Activated T-cell treated with anti-CD3 and anti-CD28 coated beads, Interleukin-2, amount 50 U/mL, for 48 hours (primary cell): ENCODE results near the gene ST6GAL1.
A peak's percentile ranks its signal among the peaks of the same experiment; 100 is the strongest.
"Not testable (repeated sequence)": the region's sequence is repeated elsewhere in the genome, so short reads cannot be mapped to it uniquely, and the experiment has no call there.

Experiments
- DNase-seq, 2 experiments: peaks; one replicate each; pipeline ENCODE4 v3.0.0-alpha.2; 2020

Gene ST6GAL1

GRCh38 chr3:186946756-186947375 lies 16.5 kb downstream of the ST6GAL1 start:
- no peak for DNase-seq

DNA sequence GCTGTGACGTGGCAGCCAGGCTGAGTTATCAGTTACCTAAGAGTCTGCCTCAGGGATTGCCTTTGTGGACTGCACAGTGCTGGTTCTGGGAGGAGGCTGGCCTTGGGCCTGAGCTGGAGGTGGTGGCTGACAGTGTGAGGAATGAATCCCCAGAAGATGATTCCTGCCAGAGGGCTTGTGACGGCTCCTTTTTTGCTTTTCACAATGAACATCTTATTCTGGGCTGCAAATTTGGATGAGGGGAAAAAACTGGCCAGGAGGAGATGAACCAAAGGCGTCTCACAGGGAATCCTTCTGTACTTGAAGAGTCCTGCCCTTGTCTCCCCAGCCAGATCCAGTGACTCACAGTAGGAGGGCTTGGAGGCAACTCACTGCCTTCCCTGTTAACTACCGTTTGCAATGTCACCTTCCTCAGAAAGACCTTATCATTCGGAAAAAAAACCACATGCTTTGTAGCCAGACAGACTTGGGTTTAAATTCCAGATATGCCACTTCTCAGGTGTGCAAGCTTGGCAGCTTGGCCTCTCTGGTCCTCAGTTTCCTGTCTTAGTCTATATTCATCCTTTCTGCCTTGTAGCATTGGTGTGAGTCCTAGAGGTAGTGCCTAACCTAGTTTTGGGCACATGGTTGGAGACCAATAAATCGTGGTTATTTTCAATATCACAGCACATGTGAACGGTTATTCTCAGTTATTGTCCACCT lies 19.1 kb downstream of the ST6GAL1 start:
- DNase-seq, result no peak

- DNase-seq, result no peak
These were observed 20.2 kb downstream of the ST6GAL1 start for GRCh38 chr3:186950402-186951093.

GRCh38 chr3:186951640-186952552 lies 21.6 kb downstream of the ST6GAL1 start:
- no peak for DNase-seq

DNA sequence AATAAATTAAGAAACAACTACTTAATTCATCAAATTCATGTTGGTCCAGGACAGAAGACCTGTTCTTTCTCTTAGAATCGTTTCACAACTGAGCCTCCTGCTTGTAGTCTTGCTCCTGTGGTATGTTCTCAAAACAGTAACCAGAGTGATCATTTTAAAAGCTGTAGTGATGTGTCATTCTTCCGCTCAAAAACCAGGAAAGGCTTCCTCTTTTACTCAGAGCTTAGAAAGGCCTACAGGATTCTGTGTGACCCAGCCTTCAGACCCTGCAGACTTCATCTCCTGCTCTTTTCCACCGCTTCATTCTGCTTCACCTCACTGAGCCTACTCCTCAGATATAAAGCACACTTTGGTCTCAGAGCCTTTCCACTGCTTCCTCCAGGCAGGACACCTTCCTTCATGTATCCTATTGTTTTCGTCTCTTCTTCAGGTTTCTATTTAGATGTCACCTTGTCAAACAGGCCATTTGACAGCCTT lies 22.7 kb downstream of the ST6GAL1 start:
- DNase-seq, result peak; percentile 42 to 52

DNA sequence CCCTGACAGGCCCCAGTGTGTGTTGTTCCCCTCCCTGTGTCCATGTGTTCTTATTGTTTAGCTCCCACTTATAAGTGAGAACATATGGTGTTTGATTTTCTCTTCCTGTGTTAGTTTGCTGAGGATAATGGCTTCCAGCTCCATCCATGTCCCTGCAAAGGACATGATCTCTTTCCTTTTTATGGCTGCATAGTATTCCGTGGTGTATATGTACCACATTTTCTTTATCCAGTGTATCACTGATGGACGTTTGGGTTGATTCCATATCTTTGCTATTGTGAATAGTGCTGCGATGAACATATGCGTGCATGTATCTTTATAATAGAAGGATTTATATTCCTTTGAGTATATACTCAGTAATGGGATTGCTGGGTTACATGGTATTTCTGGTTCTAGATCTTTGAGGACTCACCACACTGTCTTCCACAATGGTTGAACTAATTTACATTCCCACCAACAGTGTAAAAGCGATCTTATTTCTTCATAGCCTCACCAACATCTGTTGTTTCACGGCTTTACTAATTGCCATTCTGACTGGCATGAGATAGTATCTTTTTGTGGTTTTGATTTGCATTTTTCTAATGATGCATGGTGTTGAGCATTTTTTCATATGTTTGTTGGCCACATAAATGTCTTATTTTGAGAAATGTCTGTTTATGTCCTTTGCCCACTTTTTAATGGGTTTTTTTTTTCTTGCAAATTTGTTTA lies 23.8 kb downstream of the ST6GAL1 start:
- not testable (repeated sequence) for DNase-seq

DNA sequence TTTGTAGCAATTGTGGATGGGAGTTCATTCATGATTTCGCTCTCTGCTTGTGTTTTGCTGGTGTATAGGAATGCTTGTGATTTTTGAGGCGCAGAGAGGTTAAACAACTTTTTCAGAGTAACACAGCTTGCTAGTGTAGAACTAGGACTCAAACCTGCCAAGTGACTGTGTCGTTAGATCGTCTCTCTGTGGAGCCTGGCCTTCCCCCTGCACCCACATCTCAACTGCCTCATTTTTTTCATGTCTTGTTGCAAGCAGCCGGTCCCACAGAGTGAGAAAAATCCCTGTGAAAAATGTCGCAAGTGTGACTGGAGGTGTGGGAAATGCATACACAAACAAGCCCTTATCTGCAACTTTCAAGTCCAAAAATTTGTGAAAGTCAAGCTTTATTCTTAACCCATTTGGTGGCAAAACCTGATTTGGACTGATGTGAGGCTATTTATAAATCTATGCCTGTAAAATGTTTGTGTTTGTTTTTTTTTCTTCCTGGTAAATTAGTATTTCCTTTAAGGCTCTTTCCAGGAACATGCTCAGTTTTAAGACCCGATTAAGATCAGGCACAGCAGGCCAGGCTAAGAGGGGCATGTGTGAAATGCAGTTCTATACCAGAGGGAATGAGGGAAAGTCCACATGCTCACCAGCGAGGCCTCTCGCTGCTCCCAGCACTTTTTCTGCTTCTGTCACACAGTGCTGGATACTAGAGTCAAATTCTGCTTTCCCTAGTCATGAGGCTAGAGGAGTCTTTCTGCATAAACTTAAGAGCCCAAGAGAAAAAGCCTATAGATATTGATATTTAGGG lies 25.8 kb downstream of the ST6GAL1 start:
- no peak for DNase-seq

GRCh38 chr3:186959029-186959624 lies 28.8 kb downstream of the ST6GAL1 start:
- DNase-seq, result no peak

- DNase-seq, result no peak
These were observed 30.0 kb downstream of the ST6GAL1 start for GRCh38 chr3:186960347-186960746.

GRCh38 chr3:186962445-186962844 lies 32.1 kb downstream of the ST6GAL1 start:
- DNase-seq, result no peak

DNA sequence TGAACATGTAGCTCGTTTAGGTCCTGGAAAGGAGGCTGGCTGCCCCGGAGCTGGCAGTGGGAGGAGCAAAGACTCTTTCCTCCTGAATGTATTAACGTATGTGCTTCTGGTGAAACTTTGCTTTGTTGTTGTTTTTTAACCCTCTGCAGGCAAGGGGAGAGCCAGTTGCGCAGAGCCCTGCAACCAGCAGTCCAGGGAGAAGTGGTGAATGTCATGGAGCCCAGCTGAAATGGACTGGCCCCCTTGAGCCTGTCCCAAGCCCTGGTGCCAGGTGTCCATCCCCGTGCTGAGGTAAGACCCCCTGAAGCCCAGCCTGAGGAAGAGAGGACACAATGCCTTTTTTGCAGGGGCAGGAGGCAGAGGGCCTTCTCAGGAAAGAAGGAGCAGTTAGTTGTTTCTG lies 33.3 kb downstream of the ST6GAL1 start:
- no peak for DNase-seq

GRCh38 chr3:186964071-186964470 lies 33.7 kb downstream of the ST6GAL1 start:
- no peak for DNase-seq

- no peak for DNase-seq
These were observed 34.3 kb downstream of the ST6GAL1 start for GRCh38 chr3:186964616-186965015.

DNA sequence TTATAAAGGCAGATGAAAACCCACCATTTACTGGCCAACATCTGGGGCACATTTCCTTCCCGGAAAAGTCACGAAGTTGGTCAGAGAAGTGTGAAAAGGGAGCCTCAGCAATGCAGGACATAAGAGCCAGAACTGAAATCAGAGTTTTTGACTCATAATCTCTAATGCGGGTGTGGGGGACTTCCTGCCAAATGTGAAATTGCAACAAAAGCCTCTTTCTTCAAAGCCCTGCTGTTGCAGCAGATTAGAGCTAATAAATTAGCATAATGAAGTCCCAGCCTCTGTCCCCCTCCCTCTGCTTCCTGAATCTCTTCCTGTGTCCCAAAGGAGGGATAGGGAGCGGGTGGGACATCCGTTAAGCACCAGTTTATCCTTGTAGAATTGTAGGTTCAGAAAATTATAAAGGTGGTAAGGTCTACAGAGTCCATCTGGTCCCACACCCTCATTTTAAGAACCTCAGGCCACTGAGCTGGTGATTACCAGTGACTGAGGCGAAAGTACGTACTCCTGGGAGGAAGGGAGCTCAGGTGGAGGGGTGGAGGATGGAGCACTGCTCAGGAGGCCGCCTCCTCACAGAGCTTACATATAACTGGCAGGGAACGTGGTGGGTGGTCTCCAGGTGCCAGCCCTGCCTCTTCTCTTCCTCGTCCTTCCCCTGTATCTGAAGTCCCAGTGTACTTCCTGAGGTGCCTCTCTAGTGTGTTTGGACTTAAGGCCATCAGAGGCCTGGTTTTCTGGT lies 35.0 kb downstream of the ST6GAL1 start:
- DNase-seq, result no peak

DNA sequence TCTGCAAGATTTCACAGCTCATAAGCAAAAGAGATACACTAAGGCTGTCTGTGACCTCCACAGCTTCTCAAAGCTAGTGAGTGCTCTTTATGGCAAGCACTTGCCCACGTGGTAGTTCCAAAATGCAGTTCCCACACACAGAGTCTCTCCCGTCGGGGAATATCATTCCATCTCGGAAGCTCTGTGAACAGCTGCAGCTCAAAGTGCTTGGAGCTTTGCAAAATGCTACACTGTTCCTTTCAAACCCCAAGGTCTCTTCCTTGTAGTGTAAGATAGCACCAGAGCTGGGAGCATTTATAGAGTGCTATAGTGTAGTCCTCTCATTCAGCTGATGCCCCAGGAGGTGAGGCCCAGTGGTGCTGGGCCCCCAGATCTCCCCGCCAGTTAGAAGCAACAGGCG lies 36.1 kb downstream of the ST6GAL1 start:
- DNase-seq, result no peak

- DNase-seq, result not testable (repeated sequence)
These were observed 36.9 kb downstream of the ST6GAL1 start for GRCh38 chr3:186967236-186967635.

DNA sequence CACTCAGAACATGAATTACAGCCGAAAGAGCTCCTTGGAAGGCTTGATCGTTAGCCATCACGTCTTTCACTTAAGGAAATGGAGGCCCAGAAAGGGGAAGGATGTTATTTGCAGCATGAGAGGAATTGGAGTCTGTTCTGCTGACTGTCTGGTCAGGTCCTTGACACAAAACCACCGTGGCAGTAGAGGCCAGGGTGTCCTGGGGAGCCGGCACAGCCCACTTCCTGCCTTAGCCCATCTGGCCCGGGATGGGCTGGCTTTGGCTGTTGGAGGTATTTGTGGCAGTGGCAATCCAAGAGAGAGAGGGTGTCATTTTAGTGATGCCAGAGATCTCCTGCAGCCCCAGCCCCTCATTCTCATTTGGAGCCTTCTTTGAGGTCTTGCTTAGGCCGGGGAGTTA lies 37.4 kb downstream of the ST6GAL1 start:
- DNase-seq, result no peak

GRCh38 chr3:186969607-186970006 lies 39.3 kb downstream of the ST6GAL1 start:
- no peak for DNase-seq

- not testable (repeated sequence) for DNase-seq
These were observed 40.8 kb downstream of the ST6GAL1 start for GRCh38 chr3:186971106-186971505.

DNA sequence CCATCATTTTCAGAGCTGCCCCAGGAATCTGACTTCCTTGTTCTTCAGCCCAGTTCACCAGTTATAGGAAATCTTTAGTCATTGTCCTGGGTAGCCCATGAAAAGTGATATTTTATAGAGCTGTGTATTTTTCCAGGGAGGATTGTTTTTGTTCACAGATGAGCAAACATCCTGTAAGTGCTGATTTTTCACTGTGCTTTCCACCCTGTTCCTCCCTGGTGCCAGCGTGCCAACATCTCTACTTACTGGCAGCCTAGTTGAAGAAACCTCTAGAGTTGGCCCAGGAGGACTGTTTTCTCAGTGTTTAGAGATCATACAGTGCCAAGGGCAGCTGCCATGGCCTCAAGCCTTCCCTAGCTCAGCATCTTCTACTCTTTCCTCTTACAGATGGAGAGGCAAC lies 41.3 kb downstream of the ST6GAL1 start:
- no peak for DNase-seq
